Sciatic nerve (tissue), 2 donors: ENCODE results near the gene HHAT. TPM values are rescaled to one million over a fixed set of nuclear protein-coding genes. Genes with fewer than 3 reads are reported as not detected.

Source experiments
- ATAC-seq: fragments of 200-7000 bp; cut with Tn5 transposase; one replicate; pipeline ENCODE4 v1.9.1; 2020; ENCODE audit warnings: mild to moderate bottlenecking, moderate library complexity
- DNase-seq: peaks from one replicate; pipeline ENCODE4 v3.0.0-alpha.2; 2020; ENCODE audit warnings: low spot score
- intact Hi-C: fragments of 100-400 bp; cut with DNase I; formaldehyde crosslinking; loops from one replicate; pipeline ENCODE4 v1.14.2; 2022
- total RNA-seq: library from RNA; stranded (reverse); fragmentation: NEBNext Ultra II Directional; extraction: Animal tissue kit (Norgen Biotek cat#: 25700); gene quantifications from one replicate; pipeline ENCODE4 v1.2.1, GENCODE V29; 2021
- donor health status: DM: no; HTN: no; CAD: no.
- donor health status: DM: no; HTN: no; CAD: no.

Gene HHAT
- total RNA-seq, 1 donor from 2014 or later, result 7.7 TPM

DNA sequence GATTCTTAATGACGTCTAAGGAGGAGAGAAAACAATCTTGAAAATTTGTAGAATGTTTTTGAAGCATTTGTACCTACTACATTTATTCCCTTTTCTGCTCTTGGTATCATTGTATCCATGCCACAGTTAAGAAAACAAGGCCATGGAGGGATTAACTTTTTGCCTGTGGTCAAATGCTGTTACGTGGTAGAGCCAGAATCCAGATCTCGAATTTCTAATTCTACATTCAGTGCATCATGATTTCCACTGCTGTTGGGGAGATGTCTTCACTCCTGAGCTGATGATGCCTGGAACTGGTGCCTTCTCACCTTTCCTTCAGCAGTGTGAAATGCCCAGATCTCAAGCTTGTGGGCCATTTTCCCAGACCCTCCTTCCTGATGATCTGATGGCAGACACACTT lies 175.6 kb downstream of the HHAT start:
- DNase-seq (no peak), ATAC-seq (no peak)
- intact Hi-C loops, result no loop called here

DNA sequence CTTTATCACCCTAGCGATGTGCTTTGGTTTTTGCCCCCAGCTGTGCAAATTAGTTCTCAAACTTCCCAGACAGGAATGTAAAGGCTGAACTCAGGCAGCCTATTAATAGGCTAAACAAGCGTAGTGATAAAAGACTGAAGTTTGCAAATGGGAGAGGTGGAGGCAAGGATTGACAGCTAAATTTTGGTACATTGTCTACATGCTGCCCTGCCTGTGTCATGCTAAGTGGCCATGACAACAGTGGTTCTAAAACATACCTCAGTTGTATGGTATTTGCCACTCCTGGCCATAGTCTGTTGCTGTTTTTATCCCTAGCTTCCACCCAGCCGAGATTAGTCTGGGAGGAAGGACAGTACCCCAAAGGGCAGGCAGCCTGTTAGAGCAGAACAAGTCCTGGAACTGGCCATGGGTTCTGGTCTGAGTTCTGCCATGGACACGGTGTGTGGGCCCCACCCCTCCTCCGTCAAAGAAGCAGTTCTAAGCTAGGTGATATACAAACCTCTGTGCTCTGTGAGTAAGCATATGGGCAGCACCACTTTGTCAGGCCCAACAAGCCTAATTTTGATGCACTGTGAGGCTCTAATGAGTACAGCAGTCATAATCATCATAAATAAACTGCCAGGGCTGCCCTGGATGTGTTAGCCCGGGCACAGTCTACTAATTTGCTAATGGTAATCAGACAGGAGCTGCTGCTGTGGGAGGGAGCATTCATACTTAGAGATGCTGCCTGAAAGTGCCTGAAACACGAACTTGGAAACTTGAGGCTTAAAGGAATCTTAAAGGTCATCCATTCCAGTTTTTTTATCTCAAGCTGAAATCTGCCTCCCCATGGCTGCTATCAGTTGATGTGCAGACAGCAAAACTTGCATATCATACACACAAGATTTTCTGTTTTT lies 177.1 kb downstream of the HHAT start:
- intact Hi-C loops, result no loop called here
- DNase-seq (no peak), ATAC-seq (no peak)

DNA sequence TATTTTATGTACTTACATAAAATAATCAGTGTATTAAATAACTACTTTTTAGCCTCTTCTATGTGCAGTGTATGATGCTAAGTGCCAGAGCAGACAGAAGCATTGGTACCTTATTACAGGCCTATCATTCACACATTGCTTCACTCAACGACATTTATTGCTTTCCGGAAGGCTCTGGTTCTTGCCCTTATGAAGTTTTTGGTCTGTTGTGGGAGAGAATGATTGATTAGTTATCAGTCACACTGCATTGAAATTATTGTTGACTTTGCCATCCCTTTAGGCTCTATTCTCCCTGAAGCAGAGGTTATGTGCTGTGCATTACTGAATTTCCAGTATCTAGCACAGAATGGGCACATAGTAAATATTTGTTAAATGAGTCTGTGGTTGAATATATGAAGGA lies 178.0 kb downstream of the HHAT start:
- ATAC-seq (no peak), DNase-seq (no peak)
- intact Hi-C loops, result no loop called here

DNA sequence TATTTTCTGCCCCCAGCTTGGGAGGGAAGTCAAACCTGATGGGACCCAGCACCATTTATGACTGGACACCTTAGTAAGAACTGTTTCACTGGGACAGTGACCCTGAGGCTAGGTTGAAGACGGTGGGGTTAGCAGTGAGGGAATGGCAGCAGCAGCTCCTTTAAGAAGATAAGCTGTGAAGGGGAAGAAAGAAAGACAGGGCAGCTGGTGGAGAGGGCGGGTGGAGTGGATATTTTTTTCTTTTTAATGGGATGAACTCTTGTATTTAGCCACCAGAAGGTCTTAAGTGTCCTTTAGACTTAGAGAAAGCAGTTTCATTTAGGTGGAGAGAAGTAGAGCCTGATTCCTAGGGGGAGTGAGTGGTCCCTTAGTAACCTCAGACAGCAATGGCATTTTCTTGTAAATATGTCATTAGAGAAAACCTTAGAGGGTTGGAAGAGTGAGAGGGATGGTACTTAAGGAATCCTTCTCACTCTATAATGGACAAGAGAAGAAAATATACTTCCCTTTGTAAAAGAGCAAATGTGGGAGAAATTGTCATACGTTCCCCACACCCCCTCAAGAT lies 187.5 kb downstream of the HHAT start:
- ATAC-seq (no peak), DNase-seq (no peak)
- intact Hi-C loops, result no loop called here

DNA sequence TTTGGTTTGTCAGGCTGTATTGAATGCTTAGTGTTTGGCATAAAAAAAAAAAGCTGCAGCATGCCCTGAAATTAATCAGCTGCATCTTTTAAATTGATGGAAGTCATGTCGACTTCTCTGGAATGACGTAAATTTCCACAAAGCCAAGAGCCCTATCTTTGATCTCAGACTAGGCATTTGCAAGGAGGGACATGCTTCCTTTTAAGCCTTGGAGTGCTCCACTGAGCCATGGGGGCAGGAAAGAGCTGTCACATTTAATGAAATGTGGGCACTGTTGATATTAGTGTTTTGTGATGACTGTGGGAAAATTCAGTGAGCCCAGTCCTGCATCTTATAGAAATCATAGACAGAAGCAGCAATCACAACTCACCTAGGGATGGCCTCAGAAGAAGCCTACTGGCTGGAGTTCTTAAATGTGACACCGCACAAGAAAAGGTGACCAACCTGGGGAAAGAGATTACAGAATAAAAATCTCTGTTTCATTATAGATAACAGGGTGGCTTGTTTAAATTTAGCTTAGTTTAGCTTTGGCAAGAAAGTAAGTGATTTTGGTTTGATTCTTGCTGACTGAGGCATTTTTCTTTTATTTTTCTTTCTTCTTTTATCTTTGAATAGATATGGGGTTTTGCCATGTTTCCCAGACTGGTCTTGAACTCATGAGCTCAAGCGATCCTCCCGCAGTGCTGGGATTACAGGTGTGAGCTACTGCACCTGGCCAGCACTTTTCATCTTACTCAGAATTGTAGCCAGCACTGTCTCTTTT lies 188.2 kb downstream of the HHAT start:
- intact Hi-C loops, result no loop called here
- no peak for DNase-seq
- no peak for ATAC-seq

DNA sequence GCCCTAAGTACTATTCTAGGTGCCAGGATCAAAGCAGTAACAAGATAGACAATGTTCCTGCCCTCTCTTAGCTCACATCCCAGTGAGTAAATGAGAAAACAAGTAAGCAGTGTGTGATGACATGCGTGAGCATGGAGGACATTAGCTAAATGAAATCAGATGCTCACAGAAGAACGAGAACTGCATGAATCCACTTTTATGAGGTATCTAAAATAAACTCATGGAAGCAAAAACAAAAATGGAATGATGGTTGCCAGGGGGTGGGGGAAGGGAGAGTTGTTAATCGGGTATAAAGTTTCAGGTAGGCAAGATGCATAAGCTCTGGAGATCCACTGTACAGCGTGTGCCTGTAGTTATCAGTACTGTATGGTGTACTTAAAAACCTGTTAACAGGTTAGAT lies 195.1 kb downstream of the HHAT start:
- no peak for DNase-seq
- no peak for ATAC-seq
- intact Hi-C loops, result no loop called here

DNA sequence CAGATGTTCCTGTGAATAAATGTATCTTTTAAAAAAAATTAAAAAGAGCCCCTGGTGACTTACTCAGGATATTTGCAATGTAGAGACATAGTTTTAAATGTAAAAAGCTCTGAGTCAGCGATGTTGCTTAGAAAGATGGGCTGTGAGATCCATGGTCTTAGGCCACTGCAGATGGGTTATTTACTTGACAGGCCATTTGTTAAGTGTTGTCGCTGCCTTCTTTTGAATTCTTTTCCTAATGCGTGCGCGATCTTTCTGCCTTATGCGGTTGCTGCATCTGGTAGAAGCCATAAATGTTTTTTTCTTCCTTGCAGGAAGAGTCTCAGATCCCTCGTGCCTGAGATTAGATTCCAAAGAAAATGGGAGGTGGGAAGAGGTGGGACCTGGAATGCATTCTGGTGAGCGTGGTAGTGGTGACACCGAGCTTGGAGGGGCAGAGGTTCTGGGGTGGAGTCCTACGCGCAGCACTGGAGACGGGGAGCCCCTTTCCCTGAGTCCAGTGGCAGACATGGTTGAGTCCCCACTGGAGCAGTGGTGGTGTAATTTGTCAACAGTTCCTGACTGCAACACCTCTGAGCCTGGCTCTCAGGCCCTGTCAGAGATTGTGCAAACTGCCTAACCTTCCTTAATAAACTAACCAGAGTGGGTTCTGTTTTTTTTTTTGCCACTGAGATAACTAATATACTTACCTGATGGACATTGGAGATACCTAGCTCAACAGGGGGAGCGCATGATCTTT lies 197.2 kb downstream of the HHAT start:
- ATAC-seq (no peak), DNase-seq (no peak)
- intact Hi-C loops, result no loop called here

DNA sequence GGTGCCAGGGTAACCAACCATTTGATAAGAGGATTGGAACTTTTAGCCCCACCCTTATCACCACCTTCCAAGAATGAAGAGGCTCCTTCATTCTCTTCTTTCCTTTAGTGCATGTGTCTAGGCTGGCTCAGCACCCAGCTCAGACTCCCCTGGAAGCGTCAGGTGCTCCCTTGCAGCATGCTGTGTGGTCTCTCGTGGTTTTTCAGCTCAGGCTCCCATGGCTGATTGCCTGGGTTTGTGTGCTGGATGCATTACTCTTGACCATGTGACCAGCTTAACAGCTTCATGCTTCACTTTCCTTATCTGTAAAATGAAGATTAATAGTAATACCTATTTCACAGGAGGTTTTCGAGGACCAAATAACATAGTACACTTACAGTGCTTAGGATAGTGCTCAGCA lies 198.4 kb downstream of the HHAT start:
- ATAC-seq, result no peak
- DNase-seq, result no peak
- intact Hi-C loops, result no loop called here

DNA sequence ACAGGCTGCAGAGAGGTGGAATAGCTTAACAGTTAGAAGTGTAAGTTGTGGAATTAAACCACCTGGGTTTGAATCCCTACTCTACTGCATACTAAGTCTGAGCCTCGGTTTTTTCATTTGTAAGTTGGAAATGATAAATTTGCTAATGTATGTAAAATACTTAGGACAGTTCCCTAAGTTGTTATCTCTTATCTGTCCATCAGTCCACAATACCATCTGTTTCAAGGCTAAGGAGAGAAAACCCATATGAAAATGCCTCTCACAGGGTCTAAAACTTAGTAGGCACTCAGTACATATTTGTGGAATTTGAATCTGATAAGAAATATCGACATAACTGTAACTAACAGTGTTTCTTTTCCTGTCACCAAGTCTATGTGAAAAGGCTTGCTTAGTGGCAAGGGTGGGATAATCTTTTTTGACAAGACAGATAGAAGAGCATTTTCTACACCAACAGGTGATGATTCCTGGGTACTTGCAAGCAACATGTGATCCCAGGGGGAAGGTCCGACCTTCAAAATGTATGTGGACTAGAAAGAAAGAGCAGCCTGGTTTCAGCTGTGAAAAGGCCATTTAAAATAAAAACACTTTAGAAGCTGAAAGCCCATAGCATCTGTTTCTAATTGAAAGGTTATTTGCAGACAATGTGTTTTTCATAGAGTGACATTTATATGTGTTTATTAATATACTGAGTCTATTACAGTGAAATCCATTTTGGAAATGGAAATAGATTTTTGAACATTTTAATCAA lies 202.9 kb downstream of the HHAT start:
- no peak for ATAC-seq

DNA sequence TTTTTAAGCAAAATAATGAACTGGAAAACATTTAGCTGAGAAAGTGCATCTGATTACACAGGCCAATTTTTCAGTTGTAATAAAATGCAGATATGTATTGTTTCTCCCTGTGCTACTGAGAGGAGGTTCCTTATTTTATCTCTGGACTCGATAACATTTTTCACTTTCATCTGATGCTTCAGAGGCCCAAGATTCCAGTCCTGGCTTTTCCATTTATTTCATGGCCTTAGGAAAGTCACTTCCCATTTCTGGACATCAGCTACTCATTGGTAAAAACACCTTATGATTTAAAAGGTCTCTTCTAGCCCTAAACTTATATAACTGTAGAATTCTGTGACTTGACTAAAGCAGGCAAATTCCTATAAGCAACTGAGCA lies 203.5 kb downstream of the HHAT start:
- intact Hi-C loops, result no loop called here
- ATAC-seq (no peak), DNase-seq (no peak)

More for the DNA sequence above, 202.9 kb downstream of the HHAT start:
- no peak for DNase-seq
- intact Hi-C loops, result no loop called here

DNA sequence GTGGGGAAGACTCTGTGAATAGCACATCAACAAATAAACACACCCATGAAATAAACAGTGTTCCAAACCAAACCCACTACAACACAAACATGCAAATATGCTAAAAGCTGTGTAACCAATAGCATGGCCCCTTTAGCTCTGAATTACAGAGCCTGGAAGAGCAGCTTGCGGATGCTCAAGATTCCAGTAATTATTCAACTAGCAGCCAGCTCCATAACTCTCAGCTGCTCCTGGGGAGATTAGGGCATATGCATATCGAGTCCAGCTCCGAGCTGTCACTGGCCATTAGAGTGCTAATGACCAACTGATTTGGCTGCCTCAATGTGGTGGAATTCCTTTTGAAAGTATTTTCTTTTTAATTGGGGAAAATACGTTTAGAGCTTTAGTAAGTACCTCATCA lies 207.1 kb downstream of the HHAT start:
- ATAC-seq (no peak), DNase-seq (no peak)
- intact Hi-C loops, result no loop called here

DNA sequence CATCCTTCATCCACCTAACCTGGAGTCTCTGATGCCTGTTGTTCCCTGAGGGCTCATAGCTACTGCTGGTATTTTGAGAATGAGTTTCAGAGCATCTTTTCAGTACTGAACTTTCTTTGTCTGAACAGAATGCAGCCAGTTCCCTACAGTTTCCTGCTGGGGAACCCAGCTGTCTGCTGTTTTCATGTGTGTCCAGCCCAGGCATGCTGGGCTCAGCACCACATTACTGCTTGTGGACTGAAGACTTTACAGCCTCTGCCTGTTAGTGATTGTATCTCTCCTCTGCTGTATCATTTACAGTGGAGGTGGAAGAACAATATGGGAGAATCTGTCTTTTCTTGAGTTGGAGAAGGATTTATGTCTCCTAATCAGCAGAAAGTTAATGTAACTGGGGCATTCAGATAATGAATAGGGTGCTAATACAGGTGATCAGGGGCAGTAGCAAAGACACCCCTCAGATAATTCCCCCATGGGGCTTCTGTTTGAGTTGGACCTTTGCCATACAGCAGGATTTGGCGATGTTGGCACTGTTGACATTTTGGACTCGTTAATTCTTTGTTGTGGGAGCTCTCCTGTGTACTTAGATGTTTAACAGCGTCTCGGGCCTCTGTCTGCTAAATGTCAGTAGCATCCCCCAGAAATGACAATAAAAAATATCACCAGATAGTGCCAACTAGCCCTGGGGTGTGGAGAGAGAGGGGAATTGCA lies 207.7 kb downstream of the HHAT start:
- DNase-seq (no peak), ATAC-seq (no peak)
- intact Hi-C loops, result no loop called here

DNA sequence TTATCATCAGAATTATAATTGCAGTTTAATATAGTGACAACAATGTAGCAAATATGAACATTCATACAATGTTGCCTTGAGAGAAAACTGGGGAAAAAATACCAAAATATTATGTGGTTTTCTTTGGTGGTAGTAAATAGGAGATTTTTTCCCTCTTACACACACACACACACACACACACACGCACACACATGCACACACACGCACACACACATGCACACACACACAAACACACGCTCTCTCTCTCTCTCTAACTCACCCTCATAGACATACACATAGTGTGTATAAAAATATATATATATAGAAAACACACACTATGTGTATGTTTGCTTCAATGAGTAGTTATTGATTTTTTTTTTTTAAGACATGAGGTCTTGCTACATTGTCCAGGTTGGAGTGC lies 211.6 kb downstream of the HHAT start:
- DNase-seq (no peak), ATAC-seq (no peak)
- intact Hi-C loops, result no loop called here

DNA sequence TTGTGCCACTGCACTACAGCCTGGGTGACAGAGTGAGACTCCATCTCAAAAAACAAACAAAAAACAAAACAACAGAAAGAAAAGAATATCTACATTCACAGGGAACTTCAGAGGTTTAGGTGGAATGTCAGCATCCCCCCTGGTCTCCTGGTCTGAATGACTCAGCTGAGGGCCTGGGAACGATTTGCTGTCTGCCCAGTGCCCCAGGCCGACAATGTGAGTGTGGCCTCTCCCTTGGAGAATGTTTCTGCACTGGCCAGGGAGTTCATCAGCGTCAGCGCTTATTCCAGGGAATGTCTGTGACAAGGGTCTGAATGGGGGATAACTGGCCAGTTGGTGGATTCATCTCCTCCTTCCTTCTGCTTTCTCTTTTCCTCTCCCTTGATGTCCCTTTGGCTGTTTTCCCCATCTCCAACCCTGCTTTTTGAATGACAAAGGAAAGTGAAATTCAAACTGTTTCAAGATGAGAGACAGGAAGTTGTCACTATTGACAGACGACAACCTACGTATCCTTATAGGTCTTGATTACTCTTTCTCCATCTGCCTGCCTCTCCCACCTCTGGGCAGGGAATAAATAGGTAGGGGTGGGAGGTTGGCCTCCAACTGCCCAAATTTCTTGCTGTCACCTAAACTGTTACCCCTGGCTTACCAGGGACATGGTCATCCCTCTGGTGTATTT lies 213.1 kb downstream of the HHAT start:
- ATAC-seq (no peak), DNase-seq (no peak)
- intact Hi-C loops, result no loop called here

DNA sequence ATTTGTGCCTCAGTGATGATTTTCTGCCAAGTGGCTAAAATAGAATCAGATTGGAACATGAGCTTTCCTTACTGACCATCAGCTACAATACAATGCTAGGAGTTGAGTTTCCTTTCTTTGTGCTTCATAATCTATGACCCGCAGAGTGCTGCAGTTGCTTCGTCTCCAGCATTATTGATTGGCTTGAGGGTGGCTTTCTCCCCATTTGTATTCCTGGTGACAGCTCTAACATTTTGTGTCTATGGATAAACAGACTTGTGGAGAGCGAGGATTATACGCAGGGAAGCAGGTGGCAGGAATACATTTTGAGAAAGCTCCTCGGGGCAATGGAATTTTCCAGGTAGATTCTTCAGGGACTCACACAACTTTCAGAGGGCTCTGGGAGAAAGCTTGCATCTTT lies 223.2 kb downstream of the HHAT start:
- intact Hi-C loops, result no loop called here

DNA sequence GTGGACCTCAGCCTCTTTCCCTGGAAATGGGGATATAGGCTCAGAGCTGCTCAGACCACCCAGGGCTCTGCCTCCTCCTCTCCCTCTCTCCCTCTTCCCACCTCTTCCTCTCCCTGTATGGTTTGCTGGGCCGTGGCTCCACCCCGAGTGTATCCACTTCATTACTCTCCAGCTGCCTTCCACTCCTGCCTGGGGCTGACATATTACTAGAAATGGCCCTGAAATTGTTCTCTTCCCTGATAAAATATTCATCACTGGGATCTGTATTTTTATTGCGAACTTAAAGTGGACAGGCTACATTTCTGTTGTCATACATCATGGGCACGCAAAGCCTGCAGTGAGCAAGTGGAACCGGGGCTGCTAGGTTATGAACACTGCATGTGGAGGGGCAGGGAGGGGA lies 225.0 kb downstream of the HHAT start:
- DNase-seq, result no peak
- intact Hi-C loops, result no loop called here
- no peak for ATAC-seq

More for the DNA sequence above, 223.2 kb downstream of the HHAT start:
- DNase-seq, result no peak
- no peak for ATAC-seq

DNA sequence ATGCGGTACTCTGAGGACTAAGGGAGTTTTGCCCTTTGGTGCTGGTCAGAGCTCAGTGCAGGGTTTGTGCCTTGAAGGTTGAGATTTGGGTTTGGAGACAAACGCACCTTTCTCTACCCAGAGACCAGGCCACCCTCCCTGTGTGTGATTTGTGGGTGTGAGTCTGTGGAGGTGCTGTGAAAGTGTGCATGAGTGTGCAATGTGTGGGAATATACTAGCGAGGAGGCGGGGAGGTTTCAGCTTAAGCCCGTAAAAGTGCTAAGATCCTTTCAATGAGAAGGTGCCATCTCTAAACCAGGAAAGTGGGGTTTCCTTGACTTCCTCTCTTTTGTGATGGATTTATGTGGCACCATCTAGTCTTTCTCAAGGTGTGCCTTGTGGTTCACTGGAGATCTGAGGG lies 225.7 kb downstream of the HHAT start:
- no peak for DNase-seq
- no peak for ATAC-seq
- intact Hi-C loops, result no loop called here

DNA sequence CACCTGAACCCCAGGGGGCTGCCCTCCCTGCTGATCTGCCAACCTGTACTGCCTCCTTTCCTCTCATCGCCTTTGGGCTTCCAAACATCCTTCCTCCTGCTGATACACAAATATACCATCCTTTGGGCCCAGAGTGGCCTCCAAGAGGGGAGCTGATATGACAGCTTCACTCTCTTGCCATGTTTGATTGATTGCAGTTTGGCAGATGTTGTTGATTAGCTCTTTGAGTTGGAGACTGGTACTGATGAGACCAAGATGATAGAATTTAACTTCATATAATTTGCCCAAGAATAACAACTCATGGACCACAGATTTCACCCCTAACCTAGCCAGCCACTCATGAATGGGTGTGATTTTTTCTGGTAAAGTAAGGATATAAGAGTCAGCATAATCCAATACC lies 227.8 kb downstream of the HHAT start:
- intact Hi-C loops, result no loop called here
- ATAC-seq (no peak), DNase-seq (no peak)
